Fibroblast of peridontal ligament (primary cell): ENCODE measurements around the gene AOAH.

Experiments
- DNase-seq: peaks from one replicate; pipeline ENCODE4 v3.0.0-alpha.2; 2010; ENCODE audit errors: extremely low read depth

Gene AOAH

GRCh38 chr7:36563706-36564327, 160.5 kb downstream of the AOAH start:
- peak; percentile 8 for DNase-seq

- no peak for DNase-seq
Observed at GRCh38 chr7:36562121-36562520, 162.2 kb downstream of the AOAH start.

GRCh38 chr7:36549029-36549428, 175.3 kb downstream of the AOAH start:
- no peak for DNase-seq

- no peak for DNase-seq
Observed at GRCh38 chr7:36547416-36547815, 176.9 kb downstream of the AOAH start.

- DNase-seq: no peak
Observed at GRCh38 chr7:36546331-36546730, 178.0 kb downstream of the AOAH start.

- no peak for DNase-seq
Observed at GRCh38 chr7:36545291-36545690, 179.0 kb downstream of the AOAH start.

- no peak for DNase-seq
Observed at GRCh38 chr7:36538126-36538525, 186.2 kb downstream of the AOAH start.

- DNase-seq: no peak
Observed at GRCh38 chr7:36535866-36536664, 188.2 kb downstream of the AOAH start.

GRCh38 chr7:36533717-36534116, 190.6 kb downstream of the AOAH start:
- DNase-seq: no peak

- no peak for DNase-seq
Observed at GRCh38 chr7:36532981-36533499, 191.3 kb downstream of the AOAH start.

GRCh38 chr7:36531951-36532350, 192.3 kb downstream of the AOAH start:
- DNase-seq: no peak

GRCh38 chr7:36530456-36530855, 193.8 kb downstream of the AOAH start:
- no peak for DNase-seq

GRCh38 chr7:36527549-36527913, 196.8 kb downstream of the AOAH start:
- DNase-seq: no peak

- DNase-seq: peak; percentile 48
Observed at GRCh38 chr7:36526863-36527548, 197.3 kb downstream of the AOAH start.

GRCh38 chr7:36523371-36524101, 200.8 kb downstream of the AOAH start:
- no peak for DNase-seq

- DNase-seq: no peak
Observed at GRCh38 chr7:36522453-36523007, 201.8 kb downstream of the AOAH start.

GRCh38 chr7:36521911-36522310, 202.4 kb downstream of the AOAH start:
- DNase-seq: no peak

- DNase-seq: no peak
Observed at GRCh38 chr7:36521133-36521532, 203.2 kb downstream of the AOAH start.

- DNase-seq: no peak
Observed at GRCh38 chr7:36515847-36516246, 208.4 kb downstream of the AOAH start.

GRCh38 chr7:36514289-36515243, 209.7 kb downstream of the AOAH start:
- no peak for DNase-seq

GRCh38 chr7:36513393-36513792, 210.9 kb downstream of the AOAH start:
- no peak for DNase-seq
